Right ventricle myocardium inferior (tissue), 1 donor: ENCODE data around the gene DNAL4. TPM values are rescaled to one million over a fixed set of nuclear protein-coding genes. Genes with fewer than 3 reads are reported as not detected.

Experiments
- ATAC-seq: fragments of 200-7000 bp; cut with Tn5 transposase; one replicate; pipeline ENCODE4 v1.9.1; 2020; ENCODE audit warnings: mild to moderate bottlenecking, moderate library complexity
- DNase-seq: peaks from one replicate; pipeline ENCODE4 v3.0.0; 2021; ENCODE audit errors: missing footprints
- intact Hi-C: fragments of 100-400 bp; cut with DNase I; formaldehyde crosslinking; loops from one replicate; pipeline ENCODE4 v1.11.0; 2022
- total RNA-seq: library from RNA; stranded (reverse); fragmentation: NEBNext Ultra II Directional; extraction: Animal tissue kit (Norgen Biotek cat#: 25700); gene quantifications from one replicate; pipeline ENCODE4 v1.2.1, GENCODE V29; 2021
- donor health status: DM: no; HTN: yes; CAD: no; lungs with severe emphysema.

Gene DNAL4
- total RNA-seq, 1 donor from 2014 or later, result 10.0 TPM

- intact Hi-C loops, result no loop called here
Measured at GRCh38 chr22:38793317-38793716, 626 bp downstream of the DNAL4 start.

GRCh38 chr22:38792833-38793232 lies 1.1 kb downstream of the DNAL4 start:
- DNase-seq, result no peak
- intact Hi-C loops, result no loop called here
- no peak for ATAC-seq

More at GRCh38 chr22:38793317-38793716, 626 bp downstream of the DNAL4 start:
- ATAC-seq, result no peak
- no peak for DNase-seq

GRCh38 chr22:38789606-38790005 lies 4.3 kb downstream of the DNAL4 start:
- DNase-seq (no peak), ATAC-seq (no peak)
- intact Hi-C loops, result no loop called here

GRCh38 chr22:38788846-38789245 lies 5.1 kb downstream of the DNAL4 start:
- DNase-seq, result no peak
- no peak for ATAC-seq
- intact Hi-C loops, result no loop called here

- DNase-seq, result no peak
- intact Hi-C loops, result no loop called here
- peak; percentile 85 for ATAC-seq
Measured at GRCh38 chr22:38788021-38788816, 5.7 kb downstream of the DNAL4 start.

GRCh38 chr22:38786631-38787030 lies 7.3 kb downstream of the DNAL4 start:
- ATAC-seq, result no peak
- no peak for DNase-seq
- intact Hi-C loops, result no loop called here

- intact Hi-C loops, result no loop called here
- ATAC-seq (no peak), DNase-seq (no peak)
Measured at GRCh38 chr22:38784856-38785255, 9.1 kb downstream of the DNAL4 start.

GRCh38 chr22:38784035-38784434 lies 9.9 kb downstream of the DNAL4 start:
- intact Hi-C loops, result no loop called here
- no peak for ATAC-seq
- DNase-seq, result no peak

GRCh38 chr22:38783095-38783615 lies 10.8 kb downstream of the DNAL4 start:
- no peak for DNase-seq
- no peak for ATAC-seq

GRCh38 chr22:38782402-38783094 lies 11.4 kb downstream of the DNAL4 start:
- ATAC-seq (no peak), DNase-seq (no peak)
- intact Hi-C loops, result no loop called here

More at GRCh38 chr22:38783095-38783615, 10.8 kb downstream of the DNAL4 start:
- intact Hi-C loops, result no loop called here

- intact Hi-C loops, result no loop called here
- DNase-seq, result peak; percentile 82
- peak; percentile 63 for ATAC-seq
Measured at GRCh38 chr22:38781033-38781432, 12.9 kb downstream of the DNAL4 start.

- DNase-seq (no peak), ATAC-seq (no peak)
- intact Hi-C loops, result no loop called here
Measured at GRCh38 chr22:38777087-38777671, 16.8 kb downstream of the DNAL4 start.

- intact Hi-C loops, result no loop called here
- ATAC-seq, result no peak
- no peak for DNase-seq
Measured at GRCh38 chr22:38776086-38776485, 17.9 kb downstream of the DNAL4 start.

- intact Hi-C loops, result no loop called here
- DNase-seq, result no peak
- ATAC-seq, result no peak
Measured at GRCh38 chr22:38775656-38776055, 18.3 kb downstream of the DNAL4 start.

GRCh38 chr22:38774496-38775166 lies 19.3 kb downstream of the DNAL4 start:
- intact Hi-C loops, result no loop called here
- ATAC-seq (no peak), DNase-seq (no peak)

- intact Hi-C loops, result no loop called here
- ATAC-seq, result no peak
- no peak for DNase-seq
Measured at GRCh38 chr22:38773363-38773946, 20.5 kb downstream of the DNAL4 start.

- no peak for ATAC-seq
- intact Hi-C loops, result no loop called here
- DNase-seq, result peak; percentile 21
Measured at GRCh38 chr22:38772623-38772873, 21.4 kb downstream of the DNAL4 start.

GRCh38 chr22:38770257-38770949 lies 23.5 kb downstream of the DNAL4 start:
- no peak for ATAC-seq
- no peak for DNase-seq
- intact Hi-C loops, result no loop called here
